GM21723 (cell line): ENCODE results near the gene UBAC2.

Experiments
- ATAC-seq: cut with Tn5 transposase; IDR thresholded peaks from one replicate; pipeline ENCODE4 v1.9.1; 2021; ENCODE audit warnings: mild to moderate bottlenecking, moderate library complexity; ENCODE audit not compliant: unreplicated experiment

Gene UBAC2

GRCh38 chr13:99289674-99290337 is 89.2 kb downstream of the UBAC2 start:
- ATAC-seq, result no peak

GRCh38 chr13:99290894-99291293 is 90.2 kb downstream of the UBAC2 start:
- ATAC-seq, result no peak

GRCh38 chr13:99293178-99293577 is 92.5 kb downstream of the UBAC2 start:
- ATAC-seq, result no peak

- ATAC-seq, result no peak
Measured at GRCh38 chr13:99294198-99294597, 93.5 kb downstream of the UBAC2 start.

GRCh38 chr13:99294958-99295357 is 94.3 kb downstream of the UBAC2 start:
- ATAC-seq, result no peak

GRCh38 chr13:99295488-99296252 is 95.0 kb downstream of the UBAC2 start:
- no peak for ATAC-seq

GRCh38 chr13:99296398-99296797 is 95.7 kb downstream of the UBAC2 start:
- peak; percentile 47 for ATAC-seq

- ATAC-seq, result no peak
Measured at GRCh38 chr13:99297331-99297730, 96.7 kb downstream of the UBAC2 start.

- no peak for ATAC-seq
Measured at GRCh38 chr13:99298056-99298455, 97.4 kb downstream of the UBAC2 start.

- no peak for ATAC-seq
Measured at GRCh38 chr13:99299256-99299919, 98.7 kb downstream of the UBAC2 start.

- ATAC-seq, result peak; percentile 21
Measured at GRCh38 chr13:99299920-99300341, 99.3 kb downstream of the UBAC2 start.

- no peak for ATAC-seq
Measured at GRCh38 chr13:99301056-99301838, 100.6 kb downstream of the UBAC2 start.

- no peak for ATAC-seq
Measured at GRCh38 chr13:99301913-99302636, 101.4 kb downstream of the UBAC2 start.

- ATAC-seq, result no peak
Measured at GRCh38 chr13:99302637-99303505, 102.2 kb downstream of the UBAC2 start.

GRCh38 chr13:99303863-99304521 is 103.3 kb downstream of the UBAC2 start:
- no peak for ATAC-seq

GRCh38 chr13:99304541-99304940 is 103.9 kb downstream of the UBAC2 start:
- ATAC-seq, result no peak

GRCh38 chr13:99305158-99305557 is 104.5 kb downstream of the UBAC2 start:
- ATAC-seq, result no peak

GRCh38 chr13:99305566-99305965 is 104.9 kb downstream of the UBAC2 start:
- no peak for ATAC-seq

GRCh38 chr13:99307247-99307646 is 106.6 kb downstream of the UBAC2 start, which contains the start of gene GPR183:
TSS of gene GPR183 (minus strand) at chr13:99307399. CDS start at chr13:99296145, 11,254 bp downstream.
- peak; percentile 70 for ATAC-seq
